Measurements from ENCODE around the gene PRX.

Gene PRX

GRCh38 chr19:40389404-40390083, 23.6 kb downstream of the PRX start:
- Histone ChIP-seq H3K27me3 (ENCODE audit: insufficient read depth, low read depth) (no peaks in the 10 kb centered on the region; the same call in 1 of the 2 replicates), H3K4me3 (IDR thresholded peaks at IDR 0.05; ENCODE audit: insufficient read depth, low read depth, low read length) (no peak overlapping the region), H2AFZ (ENCODE audit: low read depth) (no peak overlapping the region), H3K4me1 (ENCODE audit: low read depth, poor library complexity, severe bottlenecking) (no peaks in the 10 kb centered on the region), H3K36me3 (ENCODE audit: insufficient read depth) (no peaks in the 10 kb centered on the region), H3K9ac (no peak overlapping the region), H4K20me1 (ENCODE audit: insufficient read depth) (no peaks in the 10 kb centered on the region), H3K79me2 (ENCODE audit: insufficient read depth, low read depth) (no peaks in the 10 kb centered on the region), H3K27ac (no peak overlapping the region), H3K4me2 (no peak overlapping the region)
- no peak for TF ChIP-seq CTCF (conservative IDR thresholded peaks at IDR 0.05; ENCODE audit: low read depth, low read length)

DNA sequence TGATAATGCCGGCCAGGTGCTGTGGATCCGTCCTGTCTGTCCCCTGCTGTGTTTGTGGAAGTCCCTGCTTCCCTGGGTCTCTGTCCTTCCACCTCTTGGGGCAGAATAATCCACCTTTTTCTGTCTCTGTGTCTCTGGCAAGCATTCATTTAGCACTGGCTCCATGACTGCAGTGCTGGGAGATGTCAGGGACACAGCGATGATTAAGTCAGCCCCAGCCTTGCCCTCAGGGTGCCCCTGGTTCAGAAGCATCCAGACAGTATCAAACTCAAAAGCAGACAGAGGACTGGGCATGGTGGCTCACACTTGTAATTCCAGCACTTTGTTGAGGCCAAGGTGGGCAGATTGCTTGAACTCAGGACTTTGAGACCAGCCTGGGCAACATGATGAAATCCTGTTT, 24.7 kb downstream of the PRX start:
- Histone ChIP-seq H3K4me3 (IDR thresholded peaks at IDR 0.05; ENCODE audit: insufficient read depth, low read depth, low read length) (no peak overlapping the region), H3K27ac (no peak overlapping the region), H3K4me1 (ENCODE audit: low read depth, poor library complexity, severe bottlenecking) (no peaks in the 10 kb centered on the region), H3K9ac (no peak overlapping the region), H3K4me2 (no peak overlapping the region), H2AFZ (ENCODE audit: low read depth) (no peak overlapping the region), H3K79me2 (ENCODE audit: insufficient read depth, low read depth) (no peaks in the 10 kb centered on the region), H4K20me1 (ENCODE audit: insufficient read depth) (no peaks in the 10 kb centered on the region), H3K36me3 (ENCODE audit: insufficient read depth) (no peaks in the 10 kb centered on the region), H3K27me3 (ENCODE audit: insufficient read depth, low read depth) (no peaks in the 10 kb centered on the region; the same call in 1 of the 2 replicates)
- TF ChIP-seq CTCF (conservative IDR thresholded peaks at IDR 0.05; ENCODE audit: low read depth, low read length) = no peak

GRCh38 chr19:40387155-40387554, 26.0 kb downstream of the PRX start:
- no peak for TF ChIP-seq CTCF (conservative IDR thresholded peaks at IDR 0.05; ENCODE audit: low read depth, low read length)
- no peak overlapping the region for H3K27ac ChIP-seq
- H3K4me2 ChIP-seq = no peak overlapping the region

GRCh38 chr19:40383668-40384248, 29.4 kb downstream of the PRX start:
- peaks cover 5% of the 10 kb centered on the region for H3K4me1 ChIP-seq (ENCODE audit: low read depth, poor library complexity, severe bottlenecking)
- H3K4me3 ChIP-seq (IDR thresholded peaks at IDR 0.05; ENCODE audit: insufficient read depth, low read depth, low read length) = no peak overlapping the region
- H3K79me2 ChIP-seq (ENCODE audit: insufficient read depth, low read depth) = no peaks in the 10 kb centered on the region
- TF ChIP-seq CTCF (conservative IDR thresholded peaks at IDR 0.05; ENCODE audit: low read depth, low read length) = no peak
- H3K27me3 ChIP-seq (ENCODE audit: insufficient read depth, low read depth) = no peaks in the 10 kb centered on the region; the same call in 1 of the 2 replicates
- H3K27ac ChIP-seq = no peak overlapping the region
- no peaks in the 10 kb centered on the region for H4K20me1 ChIP-seq (ENCODE audit: insufficient read depth)
- H3K36me3 ChIP-seq (ENCODE audit: insufficient read depth) = no peaks in the 10 kb centered on the region
- no peak overlapping the region for H2AFZ ChIP-seq (ENCODE audit: low read depth)
- H3K4me2 ChIP-seq = no peak overlapping the region
- no peak overlapping the region for H3K9ac ChIP-seq

More at GRCh38 chr19:40387155-40387554, 26.0 kb downstream of the PRX start:
- no peak overlapping the region for H3K4me3 ChIP-seq (IDR thresholded peaks at IDR 0.05; ENCODE audit: insufficient read depth, low read depth, low read length)
- H3K27me3 ChIP-seq (ENCODE audit: insufficient read depth, low read depth) = no peaks in the 10 kb centered on the region; the same call in 1 of the 2 replicates
- H3K9ac ChIP-seq = no peak overlapping the region
- no peak overlapping the region for H2AFZ ChIP-seq (ENCODE audit: low read depth)
- H4K20me1 ChIP-seq (ENCODE audit: insufficient read depth) = no peaks in the 10 kb centered on the region
- H3K36me3 ChIP-seq (ENCODE audit: insufficient read depth) = no peaks in the 10 kb centered on the region
- no peaks in the 10 kb centered on the region for H3K79me2 ChIP-seq (ENCODE audit: insufficient read depth, low read depth)
- peaks cover 4% of the 10 kb centered on the region for H3K4me1 ChIP-seq (ENCODE audit: low read depth, poor library complexity, severe bottlenecking)
